Activated CD8-positive, alpha-beta T cell treated with anti-CD3 and anti-CD28 coated beads for 36 hours (primary cell): ENCODE measurements around the gene HCST. TPM values are rescaled to one million over a fixed set of nuclear protein-coding genes. Genes with fewer than 3 reads are reported as not detected.

ENCODE experiments used
- ATAC-seq: fragments of 200-7000 bp; cut with Tn5 transposase; one replicate; pipeline ENCODE4 v1.10.0; 2021; ENCODE audit warnings: mild to moderate bottlenecking, moderate library complexity
- CTCF ChIA-PET: fragments of 350-600 bp; sonication (Branson Sonifier 250); formaldehyde crosslinking; loops from one replicate; lab custom pipeline; 2021; ENCODE audit warnings: antibody characterized with exemption; lab: Charles Lee
- POLR2A ChIA-PET: fragments of 350-600 bp; sonication (Branson Sonifier 250); formaldehyde crosslinking; loops from one replicate; lab custom pipeline; 2021; ENCODE audit warnings: antibody characterized with exemption; lab: Charles Lee
- DNase-seq: peaks from one replicate; pipeline ENCODE4 v3.0.0-alpha.2; 2020
- H3K27ac Mint-ChIP-seq: one replicate; pipeline ENCODE4 v1.8.0; 2021; ENCODE audit warnings: mild to moderate bottlenecking, mixed read lengths
- H3K27me3 Mint-ChIP-seq: one replicate; pipeline ENCODE4 v1.8.0; 2021; ENCODE audit warnings: mixed read lengths
- H3K36me3 Mint-ChIP-seq: one replicate; pipeline ENCODE4 v1.8.0; 2021; ENCODE audit warnings: low read depth, mixed read lengths
- H3K4me1 Mint-ChIP-seq: one replicate; pipeline ENCODE4 v1.8.0; 2021; ENCODE audit warnings: low read depth, mixed read lengths
- H3K4me3 Mint-ChIP-seq: one replicate; pipeline ENCODE4 v1.8.0; 2021; ENCODE audit warnings: mild to moderate bottlenecking, moderate library complexity, mixed read lengths
- H3K9me3 Mint-ChIP-seq: one replicate; pipeline ENCODE4 v1.8.0; 2021; ENCODE audit warnings: mixed read lengths
- intact Hi-C: fragments of 100-400 bp; cut with micrococcal nuclease; formaldehyde crosslinking; loops from one replicate; pipeline ENCODE4 v1.10.0; 2022
- total RNA-seq, 2 experiments: library from RNA; stranded (reverse); gene quantifications; one replicate each; pipeline ENCODE4 v1.2.3, GENCODE V29; 2021
- TF ChIP-seq, protein P1 (sequence below): fragments of 200-600 bp; IDR thresholded peaks from one replicate; pipeline ENCODE4 v1.8.0; 2022; ENCODE audit warnings: antibody characterized with exemption, mild to moderate bottlenecking

Gene HCST, protein sequence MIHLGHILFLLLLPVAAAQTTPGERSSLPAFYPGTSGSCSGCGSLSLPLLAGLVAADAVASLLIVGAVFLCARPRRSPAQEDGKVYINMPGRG
- 10 to 100 TPM; 57.1 to 72.0 TPM for total RNA-seq

DNA sequence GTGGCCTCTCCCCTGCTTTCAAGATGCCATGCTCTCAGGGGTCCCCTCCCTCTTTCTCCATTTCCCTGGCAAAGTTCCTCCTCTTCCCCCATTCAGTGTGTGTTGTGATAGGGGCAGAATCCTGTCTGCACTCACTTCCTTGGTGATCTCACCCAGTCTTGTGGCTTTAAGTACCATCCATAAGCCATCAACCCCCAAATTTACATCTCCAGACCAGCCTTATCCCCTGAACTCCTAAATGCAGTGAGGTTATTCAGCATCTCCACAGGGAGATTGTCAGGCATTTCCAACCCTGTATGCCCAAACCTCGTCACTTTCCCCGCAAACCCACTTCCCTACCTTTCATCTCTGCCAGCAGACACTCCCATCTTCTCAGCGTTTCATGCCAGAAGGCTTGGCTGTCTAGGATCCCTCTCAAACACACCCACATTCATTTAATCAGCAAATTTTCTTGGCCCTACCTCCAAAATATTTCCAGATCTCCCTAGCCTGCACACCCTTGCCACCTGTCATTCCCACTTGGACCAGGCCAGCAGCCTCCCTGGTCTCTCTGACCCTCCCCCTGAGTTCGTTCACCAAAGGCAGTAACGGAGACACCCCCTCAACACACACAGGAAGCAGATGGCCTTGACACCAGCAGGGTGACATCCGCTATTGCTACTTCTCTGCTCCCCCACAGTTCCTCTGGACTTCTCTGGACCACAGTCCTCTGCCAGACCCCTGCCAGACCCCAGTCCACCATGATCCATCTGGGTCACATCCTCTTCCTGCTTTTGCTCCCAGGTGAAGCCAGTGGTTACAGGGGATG, at the start of gene HCST:
Gene HCST, plus strand, starts transcription at position 676 of the 808 bp plus-strand sequence. Its CDS starts 65 bp downstream, at position 741.
- H3K36me3 Mint-ChIP-seq, result peaks cover 32% of the 10 kb centered on the region
- peak within 1 kb of the TSS; percentile 96 for H3K27ac Mint-ChIP-seq
- peak within 1 kb of the TSS; percentile 86 for H3K4me3 Mint-ChIP-seq
- ChIA-PET CTCF (no interaction called here), POLR2A (interaction anchor here (1.5 kb wide), 1 partner anchor 157 kb away, joined by 3 read pairs; the partner anchor contains the start of genes PSENEN and U2AF1L4)
- intact Hi-C loops, result loop anchor here (2.0 kb wide), 2 partner anchors 29 to 189 kb away; no protein-coding TSS in a partner anchor
- peak; percentile 35 for ATAC-seq
- H3K9me3 Mint-ChIP-seq, result no peaks in the 10 kb centered on the region
- TF ChIP-seq, protein P1, sequence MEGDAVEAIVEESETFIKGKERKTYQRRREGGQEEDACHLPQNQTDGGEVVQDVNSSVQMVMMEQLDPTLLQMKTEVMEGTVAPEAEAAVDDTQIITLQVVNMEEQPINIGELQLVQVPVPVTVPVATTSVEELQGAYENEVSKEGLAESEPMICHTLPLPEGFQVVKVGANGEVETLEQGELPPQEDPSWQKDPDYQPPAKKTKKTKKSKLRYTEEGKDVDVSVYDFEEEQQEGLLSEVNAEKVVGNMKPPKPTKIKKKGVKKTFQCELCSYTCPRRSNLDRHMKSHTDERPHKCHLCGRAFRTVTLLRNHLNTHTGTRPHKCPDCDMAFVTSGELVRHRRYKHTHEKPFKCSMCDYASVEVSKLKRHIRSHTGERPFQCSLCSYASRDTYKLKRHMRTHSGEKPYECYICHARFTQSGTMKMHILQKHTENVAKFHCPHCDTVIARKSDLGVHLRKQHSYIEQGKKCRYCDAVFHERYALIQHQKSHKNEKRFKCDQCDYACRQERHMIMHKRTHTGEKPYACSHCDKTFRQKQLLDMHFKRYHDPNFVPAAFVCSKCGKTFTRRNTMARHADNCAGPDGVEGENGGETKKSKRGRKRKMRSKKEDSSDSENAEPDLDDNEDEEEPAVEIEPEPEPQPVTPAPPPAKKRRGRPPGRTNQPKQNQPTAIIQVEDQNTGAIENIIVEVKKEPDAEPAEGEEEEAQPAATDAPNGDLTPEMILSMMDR, result no peak
- DNase-seq, result peak; percentile 66
- H3K4me1 Mint-ChIP-seq, result peaks cover 51% of the 10 kb centered on the region
- H3K27me3 Mint-ChIP-seq, result no peaks in the 10 kb centered on the region

DNA sequence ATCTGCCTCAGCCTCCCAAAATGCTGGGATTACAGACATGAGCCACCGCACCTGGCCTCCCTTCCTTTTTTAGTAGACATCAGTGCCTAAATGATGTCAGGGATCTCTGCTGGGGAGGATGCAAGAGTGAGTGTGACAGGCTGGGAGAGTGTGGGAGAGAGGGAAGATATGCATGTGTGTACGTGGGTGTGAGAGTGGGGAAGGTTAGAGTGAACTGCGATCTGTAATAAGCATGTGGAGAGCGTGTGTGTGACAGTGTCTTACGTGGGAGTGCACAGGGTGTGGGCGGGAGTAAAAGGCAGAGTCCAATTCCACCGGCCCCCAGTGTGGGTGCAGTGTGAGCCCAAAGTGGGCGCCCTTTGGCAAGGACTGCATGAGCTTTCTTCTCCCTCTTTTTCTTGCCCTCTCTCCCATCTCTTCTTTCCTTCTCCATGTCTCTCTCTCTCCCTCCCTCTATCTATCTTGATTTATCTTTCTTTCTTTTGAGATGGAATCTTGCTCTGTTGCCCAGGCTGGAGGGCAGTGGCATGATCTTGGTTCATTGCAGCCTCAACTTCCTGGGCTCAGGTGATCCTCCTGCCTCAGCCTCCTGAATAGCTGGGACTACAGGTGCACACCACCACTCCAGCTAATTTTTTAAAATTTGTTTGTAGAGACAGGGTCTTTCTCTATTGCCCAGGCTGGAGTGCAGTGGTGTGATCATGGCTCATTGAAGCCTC, 49.1 kb upstream of the HCST start:
- Mint-ChIP-seq H3K4me3 (no peak overlapping the region), H3K4me1 (peaks cover 6% of the 10 kb centered on the region), H3K27ac (no peak overlapping the region), H3K27me3 (peaks cover 28% of the 10 kb centered on the region), H3K36me3 (no peaks in the 10 kb centered on the region), H3K9me3 (no peaks in the 10 kb centered on the region)
- intact Hi-C loops, result no loop called here
- DNase-seq (no peak), ATAC-seq (no peak)
- ChIA-PET CTCF (interaction anchor here (0.8 kb wide), 1 partner anchor 18 kb away, joined by 3 read pairs; no protein-coding TSS in a partner anchor), POLR2A (interaction anchor here (1.2 kb wide), 1 partner anchor 8 kb away, joined by 5 read pairs; no protein-coding TSS in a partner anchor)
- TF ChIP-seq, protein P1, result no peak

DNA sequence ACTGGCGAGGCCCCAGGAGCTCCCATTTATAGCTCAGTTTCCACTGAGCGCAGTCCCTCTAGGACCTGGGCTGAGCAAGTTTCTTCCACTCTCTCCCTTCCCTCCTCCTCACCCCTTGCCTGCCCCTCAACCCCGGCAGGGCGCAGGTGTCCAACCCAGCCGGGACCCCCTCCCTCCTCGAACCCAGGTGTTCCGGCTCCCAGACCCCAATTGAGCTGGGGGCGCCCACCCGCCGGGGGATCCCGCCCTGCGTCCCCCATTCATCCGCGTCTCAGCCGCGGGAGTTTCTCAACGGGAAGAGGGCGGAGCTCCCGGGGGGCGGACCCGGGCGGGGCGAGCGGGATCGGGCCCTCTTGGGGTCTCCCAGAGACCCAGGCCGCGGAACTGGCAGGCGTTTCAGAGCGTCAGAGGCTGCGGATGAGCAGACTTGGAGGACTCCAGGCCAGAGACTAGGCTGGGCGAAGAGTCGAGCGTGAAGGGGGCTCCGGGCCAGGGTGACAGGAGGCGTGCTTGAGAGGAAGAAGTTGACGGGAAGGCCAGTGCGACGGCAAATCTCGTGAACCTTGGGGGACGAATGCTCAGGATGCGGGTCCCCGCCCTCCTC, 45.7 kb upstream of the HCST start, which contains the start of gene KIRREL2:
Gene KIRREL2, plus strand, starts transcription at position 366 of the 604 bp plus-strand sequence. Its CDS starts 209 bp downstream, at position 575.
- H3K36me3 Mint-ChIP-seq, result no peaks in the 10 kb centered on the region
- TF ChIP-seq, protein P1, result no peak

DNA sequence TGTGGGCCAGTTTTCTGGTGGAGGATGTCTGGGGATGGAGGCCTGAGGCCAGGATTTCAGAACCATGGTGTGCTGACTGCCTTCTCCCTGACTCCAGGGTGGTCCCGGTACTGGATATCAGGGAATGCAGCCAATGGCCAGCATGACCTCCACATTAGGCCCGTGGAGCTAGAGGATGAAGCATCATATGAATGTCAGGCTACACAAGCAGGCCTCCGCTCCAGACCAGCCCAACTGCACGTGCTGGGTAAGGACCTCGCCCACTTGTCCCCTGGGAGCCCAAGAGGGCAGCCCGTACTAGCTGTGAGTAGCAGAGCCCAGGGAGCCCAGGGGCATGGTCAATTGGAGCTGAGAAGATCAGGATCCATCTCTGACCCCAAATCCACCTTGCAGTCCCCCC, 44.0 kb upstream of the HCST start:
- POLR2A ChIA-PET, result no interaction called here

More for the DNA sequence above, 45.7 kb upstream of the HCST start, which contains the start of gene KIRREL2:
- Mint-ChIP-seq H3K4me3 (peak within 1 kb of the TSS; percentile 71), H3K9me3 (no peaks in the 10 kb centered on the region), H3K27me3 (peaks cover 47% of the 10 kb centered on the region), H3K27ac (no peak within 1 kb of the TSS), H3K4me1 (peaks cover 9% of the 10 kb centered on the region)
- ATAC-seq, result peak; percentile 65
- ChIA-PET CTCF (interaction anchor here (0.7 to 0.8 kb wide), 2 partner anchors 30 to 102 kb away, joined by 3 read pairs; no protein-coding TSS in a partner anchor), POLR2A (interaction anchor here (0.8 to 1.0 kb wide), 3 partner anchors 12 to 119 kb away, joined by 3 read pairs; partner anchors contain the start of gene APLP1)
- intact Hi-C loops, result no loop called here
- DNase-seq, result peak; percentile 50

More for the DNA sequence above, 44.0 kb upstream of the HCST start:
- no peaks in the 10 kb centered on the region for H3K36me3 Mint-ChIP-seq
- CTCF ChIA-PET, result no interaction called here
- peaks cover 9% of the 10 kb centered on the region for H3K4me1 Mint-ChIP-seq
- H3K27ac Mint-ChIP-seq, result no peak overlapping the region
- H3K27me3 Mint-ChIP-seq, result peaks cover 53% of the 10 kb centered on the region
- intact Hi-C loops, result no loop called here
- no peak overlapping the region for H3K4me3 Mint-ChIP-seq
- no peaks in the 10 kb centered on the region for H3K9me3 Mint-ChIP-seq
- ATAC-seq (no peak), DNase-seq (no peak)
- TF ChIP-seq, protein P1, result no peak
